ENCODE results near the gene RYR1. TPM values are rescaled to one million over a fixed set of nuclear protein-coding genes. Genes with fewer than 3 reads are reported as not detected.

RYR1 gene
- polyA plus RNA-seq, 3 donors = 0.76 to 2.1 (median 2.1) TPM

- no peaks in the 10 kb centered on the region for H3K4me1 ChIP-seq (ENCODE audit: control insufficient read depth in 1 of 2, insufficient read depth in 2 of 2, low read length in 2 of 2)
- Mint-ChIP-seq H3K27ac (no peak overlapping the region), H3K36me3 (no peaks in the 10 kb centered on the region), H3K27me3 (ENCODE audit: low read depth in 3 of 3) (peaks cover 0 to 3% (median 2%) of the 10 kb centered on the region in 3 donors), H3K4me3 (no peak overlapping the region), H3K9me3 (peaks cover 0 to 7% (median 2%) of the 10 kb centered on the region in 7 donors), H3K4me1 (no peaks in the 10 kb centered on the region)
- no peaks in the 10 kb centered on the region for H3K79me2 ChIP-seq (ENCODE audit: insufficient read depth, low read length)
- no peak for TF ChIP-seq CTCF (IDR thresholded peaks at IDR 0.05)
- no peaks in the 10 kb centered on the region for H4K20me1 ChIP-seq (ENCODE audit: insufficient read depth, low read length)
- no peaks in the 10 kb centered on the region for H3K27me3 ChIP-seq (ENCODE audit: control insufficient read depth in 2 of 2, insufficient read depth in 2 of 2, low read length in 2 of 2)
- no peaks in the 10 kb centered on the region for H3K9me3 ChIP-seq (replicated peaks in 1 of 2; ENCODE audit: control insufficient read depth in 1 of 2, insufficient read depth in 1 of 2, low read length in 2 of 2)
- DNase-seq = no peak
- intact Hi-C loops (cut with micrococcal nuclease) = no loop called here
- no peak overlapping the region for H2AFZ ChIP-seq (ENCODE audit: insufficient read depth, low read depth, low read length, poor library complexity, severe bottlenecking)
- no peak overlapping the region for H3K27ac ChIP-seq (ENCODE audit: low read depth in 1 of 2, low read length in 2 of 2)
- 90% methylated on average over 8 of the region's 8 CpGs for WGBS (ENCODE audit: insufficient coverage)
- H3K9ac ChIP-seq (ENCODE audit: insufficient read depth, low read length, poor library complexity, severe bottlenecking) = no peak overlapping the region
- no peaks in the 10 kb centered on the region for H3K36me3 ChIP-seq (replicated peaks in 1 of 2; ENCODE audit: control insufficient read depth in 1 of 2, insufficient read depth in 2 of 2, low read length in 2 of 2)
- no peak overlapping the region for H3K4me3 ChIP-seq (replicated peaks in 1 of 3; ENCODE audit: low read depth in 2 of 3, low read length in 3 of 3)
- H3K4me2 ChIP-seq (replicated peaks; ENCODE audit: extremely low read depth, low read length, poor library complexity, severe bottlenecking) = no peak overlapping the region
These were observed 17.5 kb downstream of the RYR1 start for GRCh38 chr19:38451036-38451435.

GRCh38 chr19:38451629-38452028 is 18.1 kb downstream of the RYR1 start:
- no peaks in the 10 kb centered on the region for H3K9me3 ChIP-seq (replicated peaks in 1 of 2; ENCODE audit: control insufficient read depth in 1 of 2, insufficient read depth in 1 of 2, low read length in 2 of 2)
- Mint-ChIP-seq H3K9me3 (peaks cover 0 to 7% (median 2%) of the 10 kb centered on the region in 7 donors), H3K36me3 (no peaks in the 10 kb centered on the region), H3K27me3 (ENCODE audit: low read depth in 3 of 3) (peaks cover 0 to 3% (median 2%) of the 10 kb centered on the region in 3 donors), H3K4me1 (no peaks in the 10 kb centered on the region), H3K4me3 (no peak overlapping the region), H3K27ac (peak overlapping the region in 1 of 7 donors; percentile 20)
- no peak overlapping the region for H3K27ac ChIP-seq (ENCODE audit: low read depth in 1 of 2, low read length in 2 of 2)
- intact Hi-C loops (cut with micrococcal nuclease) = no loop called here
- no peak overlapping the region for H3K4me3 ChIP-seq (replicated peaks in 1 of 3; ENCODE audit: low read depth in 2 of 3, low read length in 3 of 3)
- 97% methylated on average over 8 of the region's 9 CpGs for WGBS (ENCODE audit: insufficient coverage)
- H3K4me1 ChIP-seq (ENCODE audit: control insufficient read depth in 1 of 2, insufficient read depth in 2 of 2, low read length in 2 of 2) = no peaks in the 10 kb centered on the region
- no peaks in the 10 kb centered on the region for H3K79me2 ChIP-seq (ENCODE audit: insufficient read depth, low read length)
- no peaks in the 10 kb centered on the region for H3K36me3 ChIP-seq (replicated peaks in 1 of 2; ENCODE audit: control insufficient read depth in 1 of 2, insufficient read depth in 2 of 2, low read length in 2 of 2)
- no peak for TF ChIP-seq CTCF (IDR thresholded peaks at IDR 0.05)
- no peaks in the 10 kb centered on the region for H3K27me3 ChIP-seq (ENCODE audit: control insufficient read depth in 2 of 2, insufficient read depth in 2 of 2, low read length in 2 of 2)
- H3K4me2 ChIP-seq (replicated peaks; ENCODE audit: extremely low read depth, low read length, poor library complexity, severe bottlenecking) = no peak overlapping the region
- no peaks in the 10 kb centered on the region for H4K20me1 ChIP-seq (ENCODE audit: insufficient read depth, low read length)
- no peak overlapping the region for H2AFZ ChIP-seq (ENCODE audit: insufficient read depth, low read depth, low read length, poor library complexity, severe bottlenecking)
- H3K9ac ChIP-seq (ENCODE audit: insufficient read depth, low read length, poor library complexity, severe bottlenecking) = no peak overlapping the region
- DNase-seq = no peak
